Gastroesophageal sphincter (tissue), 3 donors: Measurements from ENCODE around the gene CCDC177.

Experiments
- POLR2A ChIP-seq, 2 donors: fragments of 450-650 bp; IDR thresholded peaks; one replicate each; pipeline ENCODE4 v1.6.1; 2017; ENCODE audit warnings: antibody characterized with exemption in 2 of 2, mild to moderate bottlenecking in 2 of 2, moderate library complexity in 1 of 2
- POLR2AphosphoS5 ChIP-seq: sonication (generic); formaldehyde crosslinking; IDR thresholded peaks from one replicate; pipeline ENCODE4 v1.6.1; 2017; ENCODE audit warnings: antibody characterized with exemption
- TF ChIP-seq, protein P1 (sequence below), 4 experiments: fragments of 200-600 bp in 2 of 4; fragments of 450-650 bp in 2 of 4; sonication (generic) in 1 of 4; IDR thresholded peaks; one replicate each; pipeline ENCODE4 v1.5.1; 2017 to 2019; ENCODE audit warnings: antibody characterized with exemption in 4 of 4, mild to moderate bottlenecking in 2 of 4, moderate library complexity in 2 of 4

DNA sequence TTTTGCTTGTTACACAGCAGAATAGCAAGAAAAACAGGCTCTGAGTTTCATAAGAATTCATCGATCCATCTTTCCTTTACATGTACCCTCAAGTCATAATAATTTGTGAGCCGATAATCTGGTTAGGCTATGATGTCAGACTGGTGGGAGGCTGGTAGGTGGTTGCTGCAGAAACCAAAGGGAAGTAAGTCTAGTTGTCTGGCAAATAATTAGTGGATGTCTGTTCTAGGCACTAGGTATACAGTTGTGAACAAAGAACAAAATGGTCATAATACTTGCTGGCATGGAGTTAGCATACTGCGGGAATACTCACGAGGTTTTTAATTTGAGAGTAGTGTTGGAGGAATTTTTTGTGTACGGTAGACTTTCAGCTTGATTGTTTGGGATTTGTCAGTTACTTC is 45.5 kb upstream of the CCDC177 start:
- TF ChIP-seq, protein P1, sequence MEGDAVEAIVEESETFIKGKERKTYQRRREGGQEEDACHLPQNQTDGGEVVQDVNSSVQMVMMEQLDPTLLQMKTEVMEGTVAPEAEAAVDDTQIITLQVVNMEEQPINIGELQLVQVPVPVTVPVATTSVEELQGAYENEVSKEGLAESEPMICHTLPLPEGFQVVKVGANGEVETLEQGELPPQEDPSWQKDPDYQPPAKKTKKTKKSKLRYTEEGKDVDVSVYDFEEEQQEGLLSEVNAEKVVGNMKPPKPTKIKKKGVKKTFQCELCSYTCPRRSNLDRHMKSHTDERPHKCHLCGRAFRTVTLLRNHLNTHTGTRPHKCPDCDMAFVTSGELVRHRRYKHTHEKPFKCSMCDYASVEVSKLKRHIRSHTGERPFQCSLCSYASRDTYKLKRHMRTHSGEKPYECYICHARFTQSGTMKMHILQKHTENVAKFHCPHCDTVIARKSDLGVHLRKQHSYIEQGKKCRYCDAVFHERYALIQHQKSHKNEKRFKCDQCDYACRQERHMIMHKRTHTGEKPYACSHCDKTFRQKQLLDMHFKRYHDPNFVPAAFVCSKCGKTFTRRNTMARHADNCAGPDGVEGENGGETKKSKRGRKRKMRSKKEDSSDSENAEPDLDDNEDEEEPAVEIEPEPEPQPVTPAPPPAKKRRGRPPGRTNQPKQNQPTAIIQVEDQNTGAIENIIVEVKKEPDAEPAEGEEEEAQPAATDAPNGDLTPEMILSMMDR (IDR thresholded peaks at IDR 0.05) = no peak
- TF ChIP-seq POLR2A (IDR thresholded peaks at IDR 0.05) (no peak), POLR2AphosphoS5 (no peak)
